ENCODE measurements around the gene RFTN1. TPM values are rescaled to one million over a fixed set of nuclear protein-coding genes. Genes with fewer than 3 reads are reported as not detected.

Gene RFTN1
- total and polyA plus RNA-seq, 10 of the 15 experiments (the other 5 are each of a cell fraction or from before 2014, with no cell fraction given), result 20.6 to 213 (median 147) TPM

DNA sequence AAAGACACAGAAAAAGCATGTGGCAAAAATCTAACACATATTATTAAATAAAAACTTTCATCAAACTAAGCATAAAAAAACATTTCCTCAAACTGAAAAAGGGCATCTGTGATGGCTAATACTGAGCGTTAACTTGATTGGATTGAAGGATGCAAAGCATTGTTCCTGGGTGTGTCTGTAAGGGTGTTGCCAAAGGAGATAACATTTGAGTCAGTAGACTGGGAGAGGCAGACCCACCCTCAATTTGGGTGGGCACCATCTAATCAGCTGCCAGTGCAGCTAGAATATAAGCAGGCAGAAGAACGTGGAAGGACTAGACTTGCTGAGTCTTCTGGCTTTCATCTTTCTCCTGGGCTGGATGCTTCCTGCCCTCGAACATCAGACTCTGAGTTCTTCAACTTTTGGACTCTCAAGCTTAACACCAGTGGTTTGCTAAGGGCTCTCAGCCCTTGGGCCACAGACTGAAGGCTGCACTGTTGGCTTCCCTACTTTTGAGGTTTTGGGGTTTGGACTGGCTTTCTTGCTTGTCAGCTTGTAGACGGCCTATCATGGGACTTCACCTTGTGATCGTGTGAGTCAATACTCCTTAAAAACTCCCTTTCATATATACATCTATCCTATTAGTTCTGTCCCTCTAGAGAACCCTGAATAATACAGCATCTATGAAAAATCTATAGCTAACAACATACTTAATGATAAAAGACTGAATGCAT lies 46.3 kb upstream of the RFTN1 start:
- no peak overlapping the region for H3K27ac ChIP-seq (ENCODE audit: control insufficient read depth, insufficient read depth)
- no peak overlapping the region for H3K4me3 ChIP-seq
- in situ Hi-C loops (cut with MboI) (loop anchor here (10.0 kb wide), 1 partner anchor 505 kb away; no protein-coding TSS in a partner anchor), intact Hi-C loops (cut with micrococcal nuclease; ENCODE audit: unreplicated experiment) (no loop called here)
- ChIA-PET SMC1A (ENCODE audit: uncharacterized antibody, unreplicated experiment) (interaction anchor here (0.8 to 1.3 kb wide), 2 partner anchors 30 to 287 kb away, joined by 3 read pairs; no protein-coding TSS in a partner anchor), CTCF (interaction anchor here (0.6 to 1.1 kb wide), 2 partner anchors 37 to 813 kb away, joined by 3 read pairs; no protein-coding TSS in a partner anchor), POLR2A (no interaction called here), RAD21 (ENCODE audit: unreplicated experiment) (no interaction called here)
- H3K9me3 ChIP-seq (replicated peaks; ENCODE audit: control insufficient read depth, insufficient read depth, low read length), result no peaks in the 10 kb centered on the region; the same call in 2 of the 3 replicates
- TF ChIP-seq POLR2AphosphoS5 (IDR thresholded peaks at IDR 0.05; ENCODE audit: low read length) (no peak), ZNF592 (IDR thresholded peaks at IDR 0.05) (no peak), IKZF1 (conservative IDR thresholded peaks at IDR 0.05) (no peak), CREM (IDR thresholded peaks at IDR 0.05; ENCODE audit: low read depth) (no peak), NFYA (IDR thresholded peaks at IDR 0.05; ENCODE audit: borderline replicate concordance, low read depth, low read length) (no peak), STAT3 (IDR thresholded peaks at IDR 0.05; ENCODE audit: low read depth, low read length) (no peak), HDGF (IDR thresholded peaks at IDR 0.05) (no peak), GABPA (IDR thresholded peaks at IDR 0.05; ENCODE audit: low read depth) (no peak), PAX5 (IDR thresholded peaks at IDR 0.05; ENCODE audit: borderline replicate concordance, low read depth, low read length) (no peak), SMAD1 (IDR thresholded peaks at IDR 0.05; ENCODE audit: low read depth, partially characterized antibody) (no peak)
- TF ChIP-seq, protein P1, sequence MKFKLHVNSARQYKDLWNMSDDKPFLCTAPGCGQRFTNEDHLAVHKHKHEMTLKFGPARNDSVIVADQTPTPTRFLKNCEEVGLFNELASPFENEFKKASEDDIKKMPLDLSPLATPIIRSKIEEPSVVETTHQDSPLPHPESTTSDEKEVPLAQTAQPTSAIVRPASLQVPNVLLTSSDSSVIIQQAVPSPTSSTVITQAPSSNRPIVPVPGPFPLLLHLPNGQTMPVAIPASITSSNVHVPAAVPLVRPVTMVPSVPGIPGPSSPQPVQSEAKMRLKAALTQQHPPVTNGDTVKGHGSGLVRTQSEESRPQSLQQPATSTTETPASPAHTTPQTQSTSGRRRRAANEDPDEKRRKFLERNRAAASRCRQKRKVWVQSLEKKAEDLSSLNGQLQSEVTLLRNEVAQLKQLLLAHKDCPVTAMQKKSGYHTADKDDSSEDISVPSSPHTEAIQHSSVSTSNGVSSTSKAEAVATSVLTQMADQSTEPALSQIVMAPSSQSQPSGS (IDR thresholded peaks at IDR 0.05; ENCODE audit: low read length), result no peak
- TF ChIP-seq, protein P2, sequence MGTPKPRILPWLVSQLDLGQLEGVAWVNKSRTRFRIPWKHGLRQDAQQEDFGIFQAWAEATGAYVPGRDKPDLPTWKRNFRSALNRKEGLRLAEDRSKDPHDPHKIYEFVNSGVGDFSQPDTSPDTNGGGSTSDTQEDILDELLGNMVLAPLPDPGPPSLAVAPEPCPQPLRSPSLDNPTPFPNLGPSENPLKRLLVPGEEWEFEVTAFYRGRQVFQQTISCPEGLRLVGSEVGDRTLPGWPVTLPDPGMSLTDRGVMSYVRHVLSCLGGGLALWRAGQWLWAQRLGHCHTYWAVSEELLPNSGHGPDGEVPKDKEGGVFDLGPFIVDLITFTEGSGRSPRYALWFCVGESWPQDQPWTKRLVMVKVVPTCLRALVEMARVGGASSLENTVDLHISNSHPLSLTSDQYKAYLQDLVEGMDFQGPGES (IDR thresholded peaks at IDR 0.05), result no peak
- no peaks in the 10 kb centered on the region for H3K4me1 ChIP-seq (ENCODE audit: control insufficient read depth, insufficient read depth, low read length)
- FAIRE-seq (no peak), DNase-seq (ENCODE audit: low read depth, low spot score) (no peak), ATAC-seq (no peak)
- no peaks in the 10 kb centered on the region for H3K27me3 ChIP-seq (replicated peaks in 1 of 2; ENCODE audit: control insufficient read depth in 2 of 2, insufficient read depth in 2 of 2, low read length in 1 of 2)
- H2AFZ ChIP-seq (ENCODE audit: control insufficient read depth, low read depth, low read length), result no peak overlapping the region
- H3K9ac ChIP-seq (ENCODE audit: control insufficient read depth, insufficient read depth, low read length), result no peak overlapping the region
- no TSS peak for BruUV-seq (replicated peaks)
- H3K4me2 ChIP-seq (ENCODE audit: control insufficient read depth, insufficient read depth), result no peak overlapping the region
- H4K20me1 ChIP-seq (ENCODE audit: control insufficient read depth, insufficient read depth), result no peaks in the 10 kb centered on the region
- H3K79me2 ChIP-seq (ENCODE audit: control insufficient read depth, insufficient read depth, low read length), result no peaks in the 10 kb centered on the region
- WGBS (ENCODE audit: insufficient coverage, insufficient replicate concordance, low lambda C conversion rate, missing lambda C conversion rate), result 49% methylated on average over 5 of the region's 5 CpGs
- no peaks in the 10 kb centered on the region for H3K36me3 ChIP-seq (ENCODE audit: control insufficient read depth in 2 of 2, insufficient read depth in 2 of 2, low read length in 1 of 2)
